Astrocyte of the spinal cord (primary cell): ENCODE results near the gene DZIP1L.

Experiments used
- DNase-seq: peaks from one replicate; pipeline ENCODE4 v3.0.0; 2011; ENCODE audit warnings: low read depth, low spot score
- H3K4me3 ChIP-seq: 2 replicates; pipeline ENCODE4 v1.5.1; 2011; ENCODE audit warnings: low read depth, mild to moderate bottlenecking, low read length, moderate library complexity
- CTCF ChIP-seq: IDR thresholded peaks from 2 replicates; pipeline ENCODE4 v1.5.1; 2012; ENCODE audit warnings: low read depth, mild to moderate bottlenecking, low read length, inconsistent platforms
- in situ Hi-C: cut with HindIII; loops from 2 replicates; pipeline ENCODE4 v1.10.0; 2017; ENCODE audit warnings: low sequenced_read_pairs

DZIP1L gene

GRCh38 chr3:138043266-138044029 lies 72.0 kb downstream of the DZIP1L start:
- in situ Hi-C loops: no loop called here
- DNase-seq: peak; percentile 86
- TF ChIP-seq CTCF: no peak
- H3K4me3 ChIP-seq: no peak overlapping the region

GRCh38 chr3:138042043-138042442 lies 73.4 kb downstream of the DZIP1L start:
- no peak overlapping the region for H3K4me3 ChIP-seq
- peak; percentile 74 for DNase-seq
- in situ Hi-C loops: no loop called here
- no peak for TF ChIP-seq CTCF

- no peak for DNase-seq
- no peak overlapping the region for H3K4me3 ChIP-seq
- in situ Hi-C loops: no loop called here
- no peak for TF ChIP-seq CTCF
These were observed 76.5 kb downstream of the DZIP1L start for GRCh38 chr3:138038725-138039462.

GRCh38 chr3:138036572-138036971 lies 78.8 kb downstream of the DZIP1L start:
- no peak for TF ChIP-seq CTCF
- in situ Hi-C loops: no loop called here

GRCh38 chr3:138034918-138035317 lies 80.5 kb downstream of the DZIP1L start:
- no peak for TF ChIP-seq CTCF
- no peak overlapping the region for H3K4me3 ChIP-seq
- no peak for DNase-seq
- in situ Hi-C loops: no loop called here

More at GRCh38 chr3:138036572-138036971, 78.8 kb downstream of the DZIP1L start:
- H3K4me3 ChIP-seq: no peak overlapping the region
- DNase-seq: no peak

- TF ChIP-seq CTCF: no peak
- DNase-seq: no peak
- in situ Hi-C loops: no loop called here
- no peak overlapping the region for H3K4me3 ChIP-seq
These were observed 82.2 kb downstream of the DZIP1L start for GRCh38 chr3:138033202-138033691.
